ENCODE results near the gene EGR1. TPM values are rescaled to one million over a fixed set of nuclear protein-coding genes. Genes with fewer than 3 reads are reported as not detected.
A peak's percentile ranks its signal among the peaks of the same experiment; 100 is the strongest.
"Not testable (repeated sequence)": the region's sequence is repeated elsewhere in the genome, so short reads cannot be mapped to it uniquely, and the experiment has no call there.

Gene EGR1
- polyA plus RNA-seq, 4 donors: 3.4 to 242 (median 70.7) TPM

DNA sequence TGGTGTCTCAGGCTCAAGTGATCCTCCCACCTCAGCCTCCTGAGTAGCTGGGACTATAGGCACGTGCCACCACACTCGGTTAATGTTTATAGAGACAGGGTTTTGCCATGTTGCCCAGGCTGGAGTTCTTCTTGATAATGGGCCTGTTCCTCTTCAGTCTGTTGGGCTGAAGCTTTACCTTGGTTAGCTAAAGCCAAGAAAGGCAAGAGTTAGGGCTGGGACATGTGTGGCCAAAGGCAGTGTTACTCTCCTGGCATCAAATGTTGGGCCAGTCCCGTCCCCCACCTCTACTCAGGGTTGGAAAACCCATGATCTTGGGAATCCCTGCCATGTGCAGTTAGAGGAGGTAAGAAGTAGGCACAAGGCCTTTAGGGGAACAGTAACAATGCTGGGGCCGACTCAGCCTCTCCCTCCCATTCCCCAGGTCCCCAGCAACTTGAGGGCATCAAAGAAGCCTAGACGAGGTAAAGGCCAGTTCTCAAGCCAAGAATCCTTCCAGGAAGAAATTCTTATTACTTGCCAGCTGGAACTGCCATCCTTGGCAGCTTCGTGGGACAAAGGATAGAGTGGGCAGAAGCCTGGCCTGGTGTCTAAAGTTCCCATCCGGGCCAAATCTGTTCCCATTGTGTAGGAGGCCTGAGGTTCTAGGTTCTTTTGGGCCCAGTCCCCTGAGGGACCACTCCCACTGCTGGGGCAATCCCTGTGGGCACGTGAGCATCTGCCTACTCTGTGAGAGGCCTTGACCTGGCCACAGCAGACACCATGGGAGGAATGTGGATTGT, 4.5 kb downstream of the EGR1 start:
- 70 to 74% (median 71%) methylated on average over 8 of the region's 8 CpGs for WGBS, 3 donors
- FAIRE-seq (no peak), DNase-seq (peak in 1 of 2 donors; percentile 85)
- Histone ChIP-seq H3K4me3 (ENCODE audit: low read depth in 1 of 3, low read length in 3 of 3) (no peak overlapping the region), H3K36me3 (ENCODE audit: control insufficient read depth in 3 of 3, insufficient read depth in 2 of 3, low read depth in 1 of 3, low read length in 3 of 3) (peaks cover 0 to 19% (median 3%) of the 10 kb centered on the region in 3 donors), H3K4me1 (ENCODE audit: control insufficient read depth in 3 of 3, insufficient read depth in 2 of 3, low read depth in 1 of 3, low read length in 2 of 3) (peaks cover 0 to 12% (median 8%) of the 10 kb centered on the region in 3 donors), H3K27ac (ENCODE audit: low read depth in 1 of 3, low read length in 2 of 3) (peak overlapping the region in 1 of 3 donors; percentile 41), H3K9me3 (ENCODE audit: control insufficient read depth in 2 of 2, insufficient read depth in 1 of 2, low read depth in 1 of 2, low read length in 1 of 2) (no peaks in the 10 kb centered on the region), H3K27me3 (ENCODE audit: control insufficient read depth in 3 of 3, insufficient read depth in 3 of 3, low read length in 3 of 3) (peaks cover 0 to 4% (median 0%) of the 10 kb centered on the region in 3 donors)

DNA sequence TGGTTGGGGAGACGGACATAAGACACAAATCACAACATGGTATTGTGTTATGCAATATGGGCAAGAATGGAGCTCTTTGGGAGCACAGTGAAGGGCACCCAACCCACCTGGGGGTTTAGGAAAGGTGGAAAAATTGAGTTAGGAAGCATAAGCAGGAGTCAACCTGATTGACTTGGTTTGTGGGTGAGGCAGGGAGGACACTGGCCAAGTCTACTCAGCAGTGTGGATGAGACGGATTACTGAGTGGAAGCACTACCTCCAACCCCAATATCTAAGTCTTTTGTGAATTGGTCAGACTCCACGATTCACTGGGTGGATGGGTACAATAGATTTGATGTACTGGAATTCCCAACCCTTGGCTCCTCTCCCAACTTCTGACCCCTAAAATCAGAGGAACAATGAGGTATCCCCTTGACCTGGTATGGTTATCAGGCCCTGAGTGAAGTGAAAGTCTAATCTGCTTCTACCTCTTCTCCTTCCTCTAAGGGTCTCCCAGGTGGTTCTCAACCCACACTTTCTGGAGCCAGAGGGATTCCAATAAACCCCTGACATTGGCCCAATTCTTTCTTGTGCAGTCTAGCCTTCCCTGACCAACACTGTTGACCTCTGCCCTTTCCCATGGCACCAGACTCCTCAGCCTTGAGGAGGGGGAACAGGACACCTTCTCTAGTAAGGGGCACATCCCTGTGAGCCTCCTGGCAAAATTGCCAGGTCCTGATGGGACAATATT, 5.2 kb downstream of the EGR1 start:
- Histone ChIP-seq H3K27me3 (ENCODE audit: control insufficient read depth in 3 of 3, insufficient read depth in 3 of 3, low read length in 3 of 3) (peaks cover 0 to 4% (median 0%) of the 10 kb centered on the region in 3 donors), H3K4me1 (ENCODE audit: control insufficient read depth in 3 of 3, insufficient read depth in 2 of 3, low read depth in 1 of 3, low read length in 2 of 3) (peaks cover 0 to 12% (median 8%) of the 10 kb centered on the region in 3 donors), H3K9me3 (ENCODE audit: control insufficient read depth in 2 of 2, insufficient read depth in 1 of 2, low read depth in 1 of 2, low read length in 1 of 2) (no peaks in the 10 kb centered on the region), H3K4me3 (ENCODE audit: low read depth in 1 of 3, low read length in 3 of 3) (no peak overlapping the region), H3K27ac (ENCODE audit: low read depth in 1 of 3, low read length in 2 of 3) (no peak overlapping the region), H3K36me3 (ENCODE audit: control insufficient read depth in 3 of 3, insufficient read depth in 2 of 3, low read depth in 1 of 3, low read length in 3 of 3) (peaks cover 0 to 19% (median 3%) of the 10 kb centered on the region in 3 donors)
- DNase-seq: no peak
- FAIRE-seq: no peak
- WGBS, 3 donors: 79 to 88% (median 81%) methylated on average over 3 of the region's 3 CpGs

DNA sequence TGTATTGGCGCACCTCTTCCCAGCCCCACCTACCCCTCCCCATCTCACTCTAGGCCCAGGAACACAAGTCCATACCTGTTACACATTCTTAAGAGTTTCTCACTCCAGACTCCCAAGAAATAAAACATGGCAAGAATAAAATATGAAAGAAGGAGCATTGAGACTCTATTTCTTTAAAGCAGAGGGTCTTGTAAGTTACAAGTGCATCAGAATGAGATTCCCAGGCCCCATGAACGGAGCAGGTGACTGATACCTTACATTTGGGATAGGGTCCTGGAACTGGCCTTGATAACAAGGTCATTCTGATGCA, 5.7 kb downstream of the EGR1 start:
- Histone ChIP-seq H3K4me3 (ENCODE audit: low read depth in 1 of 3, low read length in 3 of 3) (no peak overlapping the region), H3K4me1 (ENCODE audit: control insufficient read depth in 3 of 3, insufficient read depth in 2 of 3, low read depth in 1 of 3, low read length in 2 of 3) (peaks cover 0 to 11% (median 8%) of the 10 kb centered on the region in 3 donors), H3K9me3 (ENCODE audit: control insufficient read depth in 2 of 2, insufficient read depth in 1 of 2, low read depth in 1 of 2, low read length in 1 of 2) (no peaks in the 10 kb centered on the region), H3K36me3 (ENCODE audit: control insufficient read depth in 3 of 3, insufficient read depth in 2 of 3, low read depth in 1 of 3, low read length in 3 of 3) (peaks cover 0 to 19% (median 3%) of the 10 kb centered on the region in 3 donors), H3K27ac (ENCODE audit: low read depth in 1 of 3, low read length in 2 of 3) (no peak overlapping the region), H3K27me3 (ENCODE audit: control insufficient read depth in 3 of 3, insufficient read depth in 3 of 3, low read length in 3 of 3) (no peaks in the 10 kb centered on the region)
- no peak for DNase-seq
- FAIRE-seq: no peak
- 86 to 95% (median 92%) methylated on average over 2 of the region's 2 CpGs for WGBS, 3 donors

DNA sequence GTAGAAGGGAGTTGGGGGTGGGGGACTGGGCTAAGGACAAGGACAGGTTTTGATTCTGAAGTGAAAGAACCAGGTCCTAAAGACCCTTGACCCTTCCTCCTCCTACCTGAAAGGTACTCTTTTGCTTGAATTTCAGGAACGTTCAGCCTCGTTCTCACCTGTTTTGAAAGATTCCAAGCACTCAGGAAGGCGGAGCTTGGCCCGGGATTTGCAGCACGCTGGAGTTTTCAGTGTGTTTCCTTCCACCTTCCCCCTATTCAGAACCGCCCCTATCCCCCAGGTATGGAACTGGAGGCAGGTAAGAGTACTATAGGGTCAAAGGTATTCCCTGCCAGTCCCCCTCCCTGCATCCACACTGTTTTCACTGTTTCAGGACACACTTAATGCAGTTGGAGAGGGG, 7.1 kb downstream of the EGR1 start:
- H3K36me3 ChIP-seq (ENCODE audit: control insufficient read depth in 3 of 3, insufficient read depth in 2 of 3, low read depth in 1 of 3, low read length in 3 of 3): peaks cover 0 to 10% (median 0%) of the 10 kb centered on the region in 3 donors
- H3K4me3 ChIP-seq (ENCODE audit: low read depth in 1 of 3, low read length in 3 of 3): no peak overlapping the region
- FAIRE-seq (no peak), DNase-seq (peak in 1 of 2 donors; percentile 36)
- H3K27me3 ChIP-seq (ENCODE audit: control insufficient read depth in 3 of 3, insufficient read depth in 3 of 3, low read length in 3 of 3): no peaks in the 10 kb centered on the region
- peaks cover 0 to 2% (median 0%) of the 10 kb centered on the region in 3 donors for H3K4me1 ChIP-seq (ENCODE audit: control insufficient read depth in 3 of 3, insufficient read depth in 2 of 3, low read depth in 1 of 3, low read length in 2 of 3)
- H3K9me3 ChIP-seq (ENCODE audit: control insufficient read depth in 2 of 2, insufficient read depth in 1 of 2, low read depth in 1 of 2, low read length in 1 of 2): no peaks in the 10 kb centered on the region
- no peak overlapping the region for H3K27ac ChIP-seq (ENCODE audit: low read depth in 1 of 3, low read length in 2 of 3)
- WGBS, 3 donors: 25 to 43% (median 25%) methylated on average over 6 of the region's 6 CpGs

DNA sequence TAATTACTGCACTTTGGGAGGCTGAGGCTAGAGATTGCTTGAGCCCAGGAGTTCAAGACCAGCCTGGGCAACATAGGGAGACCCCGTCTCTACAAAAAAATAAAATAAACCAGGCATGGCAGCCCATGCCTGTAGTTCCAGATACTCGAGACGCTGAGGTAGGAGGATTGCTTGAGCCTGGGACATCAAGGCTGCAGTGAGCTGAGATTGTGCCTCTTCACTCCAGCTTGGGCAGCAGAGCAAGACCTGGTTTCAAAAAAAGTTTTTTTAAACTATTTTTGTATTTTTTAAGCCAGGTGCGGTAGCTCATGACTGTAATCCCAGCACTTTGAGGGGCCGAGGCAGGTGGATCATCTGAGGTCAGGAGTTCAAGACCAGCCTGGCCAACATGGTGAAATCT, 7.9 kb downstream of the EGR1 start:
- FAIRE-seq; H3K4me1 ChIP-seq (ENCODE audit: control insufficient read depth in 3 of 3, insufficient read depth in 2 of 3, low read depth in 1 of 3, low read length in 2 of 3); H3K4me3 ChIP-seq (ENCODE audit: low read depth in 1 of 3, low read length in 3 of 3); H3K27ac ChIP-seq (ENCODE audit: low read depth in 1 of 3, low read length in 2 of 3); H3K9me3 ChIP-seq (ENCODE audit: control insufficient read depth in 2 of 2, insufficient read depth in 1 of 2, low read depth in 1 of 2, low read length in 1 of 2); H3K36me3 ChIP-seq (ENCODE audit: control insufficient read depth in 3 of 3, insufficient read depth in 2 of 3, low read depth in 1 of 3, low read length in 3 of 3); DNase-seq; H3K27me3 ChIP-seq (ENCODE audit: control insufficient read depth in 3 of 3, insufficient read depth in 3 of 3, low read length in 3 of 3): not testable (repeated sequence)
- 93 to 94% (median 94%) methylated on average over 5 of the region's 5 CpGs for WGBS, 3 donors

DNA sequence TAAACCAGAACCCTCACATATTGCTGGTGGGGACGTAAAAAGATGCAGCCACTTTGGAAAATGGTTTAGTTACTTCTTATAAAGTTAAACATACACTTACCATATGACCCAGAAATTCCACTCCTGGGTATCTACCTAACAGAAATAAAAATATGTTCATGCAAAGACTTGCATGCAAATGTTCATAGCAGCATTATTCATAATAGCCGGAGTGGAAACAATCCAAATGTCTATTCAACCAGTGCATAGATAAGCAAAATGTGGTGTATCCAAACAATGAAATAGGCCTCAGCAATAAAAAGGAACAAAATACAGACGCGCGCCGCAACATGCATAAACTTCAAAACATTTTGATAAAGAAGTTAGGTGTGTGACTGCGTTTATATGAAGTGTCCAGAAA, 11.6 kb downstream of the EGR1 start:
- DNase-seq: no peak
- no peaks in the 10 kb centered on the region for H3K9me3 ChIP-seq (ENCODE audit: control insufficient read depth in 2 of 2, insufficient read depth in 1 of 2, low read depth in 1 of 2, low read length in 1 of 2)
- no peak overlapping the region for H3K4me3 ChIP-seq (ENCODE audit: low read depth in 1 of 3, low read length in 3 of 3)
- H3K4me1 ChIP-seq (ENCODE audit: control insufficient read depth in 3 of 3, insufficient read depth in 2 of 3, low read depth in 1 of 3, low read length in 2 of 3): no peaks in the 10 kb centered on the region
- no peak overlapping the region for H3K27ac ChIP-seq (ENCODE audit: low read depth in 1 of 3, low read length in 2 of 3)
- WGBS, 3 donors: 69 to 81% (median 76%) methylated on average over 7 of the region's 7 CpGs
- no peaks in the 10 kb centered on the region for H3K36me3 ChIP-seq (ENCODE audit: control insufficient read depth in 3 of 3, insufficient read depth in 2 of 3, low read depth in 1 of 3, low read length in 3 of 3)
- FAIRE-seq: no peak
- no peaks in the 10 kb centered on the region for H3K27me3 ChIP-seq (ENCODE audit: control insufficient read depth in 3 of 3, insufficient read depth in 3 of 3, low read length in 3 of 3)

DNA sequence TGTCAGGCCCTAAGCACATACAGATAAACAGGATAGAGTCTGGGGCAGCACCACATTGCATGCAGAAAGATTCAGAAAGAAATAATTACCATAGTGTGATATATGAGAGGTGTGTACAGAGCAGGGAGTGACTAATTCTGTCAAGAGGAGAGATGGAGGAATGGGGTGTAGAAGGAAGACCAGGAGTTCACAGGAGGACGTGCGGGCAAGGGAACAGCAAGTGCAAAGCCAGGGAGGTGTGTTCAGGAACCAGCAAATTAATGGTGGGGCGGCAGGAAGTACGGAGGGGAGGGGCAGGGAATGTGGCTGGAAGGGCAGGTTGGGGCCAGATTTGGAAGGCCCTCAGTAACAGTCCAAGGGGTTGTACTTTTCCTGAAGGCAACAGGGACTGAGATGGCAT, 17.4 kb downstream of the EGR1 start:
- FAIRE-seq (no peak), DNase-seq (no peak)
- Histone ChIP-seq H3K4me1 (ENCODE audit: control insufficient read depth in 3 of 3, insufficient read depth in 2 of 3, low read depth in 1 of 3, low read length in 2 of 3) (no peaks in the 10 kb centered on the region), H3K27ac (ENCODE audit: low read depth in 1 of 3, low read length in 2 of 3) (no peak overlapping the region), H3K4me3 (ENCODE audit: low read depth in 1 of 3, low read length in 3 of 3) (no peak overlapping the region), H3K36me3 (ENCODE audit: control insufficient read depth in 3 of 3, insufficient read depth in 2 of 3, low read depth in 1 of 3, low read length in 3 of 3) (no peaks in the 10 kb centered on the region), H3K9me3 (ENCODE audit: control insufficient read depth in 2 of 2, insufficient read depth in 1 of 2, low read depth in 1 of 2, low read length in 1 of 2) (no peaks in the 10 kb centered on the region), H3K27me3 (ENCODE audit: control insufficient read depth in 3 of 3, insufficient read depth in 3 of 3, low read length in 3 of 3) (no peaks in the 10 kb centered on the region)
- WGBS, 3 donors: 61 to 67% (median 63%) methylated on average over 4 of the region's 4 CpGs

DNA sequence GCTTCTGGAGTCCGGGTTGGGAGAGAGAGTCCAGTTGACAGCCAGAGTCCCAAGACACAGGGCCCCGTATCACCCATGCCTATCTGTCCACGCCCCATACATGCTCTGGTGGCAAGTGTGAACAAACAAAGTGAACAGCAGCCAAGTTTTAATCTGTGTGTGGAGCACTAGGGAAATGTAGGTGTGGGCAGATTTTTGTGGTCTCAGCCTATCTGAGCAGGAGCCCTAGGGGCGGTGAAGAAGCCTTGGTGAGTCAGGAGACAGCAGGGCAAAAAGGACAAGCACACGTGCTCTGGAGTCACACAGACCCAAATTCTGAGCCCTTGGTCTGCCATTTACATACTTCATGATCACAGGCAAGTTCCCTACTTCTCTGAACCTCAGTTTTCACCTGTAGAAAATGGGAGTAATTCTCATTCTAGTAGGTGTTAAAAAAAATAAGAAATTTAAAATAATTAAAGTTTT, 23.2 kb downstream of the EGR1 start:
- H3K27ac ChIP-seq (ENCODE audit: low read depth in 1 of 3, low read length in 2 of 3): no peak overlapping the region
- H3K27me3 ChIP-seq (ENCODE audit: control insufficient read depth in 3 of 3, insufficient read depth in 3 of 3, low read length in 3 of 3): peaks cover 0 to 24% (median 9%) of the 10 kb centered on the region in 3 donors
- H3K4me1 ChIP-seq (ENCODE audit: control insufficient read depth in 3 of 3, insufficient read depth in 2 of 3, low read depth in 1 of 3, low read length in 2 of 3): peaks cover 0 to 36% (median 4%) of the 10 kb centered on the region in 3 donors
- no peaks in the 10 kb centered on the region for H3K36me3 ChIP-seq (ENCODE audit: control insufficient read depth in 3 of 3, insufficient read depth in 2 of 3, low read depth in 1 of 3, low read length in 3 of 3)
- peak in 1 of 2 donors; percentile 61 for DNase-seq
- no peak overlapping the region for H3K4me3 ChIP-seq (ENCODE audit: low read depth in 1 of 3, low read length in 3 of 3)
- H3K9me3 ChIP-seq (ENCODE audit: control insufficient read depth in 2 of 2, insufficient read depth in 1 of 2, low read depth in 1 of 2, low read length in 1 of 2): no peaks in the 10 kb centered on the region
- WGBS, 3 donors: 17 to 69% (median 28%) methylated on average over 5 of the region's 5 CpGs
- no peak for FAIRE-seq

Measured in small intestine (tissue), 7 donors.